NAMALWA (cell line): ENCODE measurements around the gene PTPRD.

Experiments
- DNase-seq: peaks from one replicate; pipeline ENCODE4 v3.0.0-alpha.2; 2015; ENCODE audit warnings: low spot score

PTPRD gene

DNA sequence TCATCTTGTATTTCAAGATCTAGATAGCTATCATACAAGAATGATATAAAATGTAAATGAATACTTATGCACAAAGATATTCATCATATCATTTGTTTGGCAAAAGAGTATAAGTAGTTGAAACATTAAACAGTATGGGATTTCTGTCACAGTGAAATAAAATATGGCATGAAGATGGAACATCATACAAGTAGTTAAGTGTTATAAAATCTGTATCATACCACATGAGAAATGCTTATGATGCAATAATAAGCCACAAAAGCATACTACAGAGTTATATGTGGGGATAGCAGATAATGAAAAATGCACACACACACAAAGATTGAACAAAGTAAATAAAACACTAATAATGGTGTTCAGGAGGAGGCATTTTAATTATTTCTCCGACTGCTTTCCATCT, 1975.2 kb downstream of the PTPRD start:
- no peak for DNase-seq

DNA sequence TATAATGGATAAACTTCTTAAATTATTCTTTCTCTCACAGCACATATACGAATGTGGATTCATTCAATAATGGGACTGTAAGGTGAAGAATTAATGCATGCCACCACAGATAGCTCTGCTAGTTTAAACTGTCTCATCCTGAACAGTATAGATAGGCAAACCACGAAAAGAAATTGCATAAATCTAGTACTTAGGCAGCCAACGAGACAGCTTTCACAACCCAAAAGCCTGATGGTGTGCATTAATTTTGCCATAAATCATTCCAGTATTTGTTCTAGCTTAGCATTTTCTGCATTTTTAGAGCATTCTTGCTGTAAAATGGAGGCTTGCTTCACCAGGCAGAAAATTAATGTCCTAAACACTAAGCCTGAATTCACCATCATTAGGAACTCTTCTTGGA, 1979.0 kb downstream of the PTPRD start:
- no peak for DNase-seq

DNA sequence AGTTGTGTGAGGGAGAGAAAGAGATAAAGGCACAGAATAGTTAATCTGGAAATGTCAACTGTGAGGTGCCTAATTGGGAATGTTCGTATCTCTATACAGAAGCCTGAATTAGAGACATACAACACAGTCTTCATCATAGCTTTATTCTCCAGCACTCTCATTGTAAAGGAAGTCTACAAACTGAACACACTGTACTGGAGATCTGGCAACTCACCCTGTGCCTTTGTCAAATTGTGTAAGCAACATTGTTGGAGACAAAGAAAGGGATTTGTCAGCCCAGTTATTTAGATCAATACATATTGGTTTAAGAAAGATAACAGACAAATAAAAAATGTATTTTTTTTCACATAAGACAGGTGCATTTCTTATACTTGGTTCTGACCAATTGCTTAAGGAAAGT, 1980.3 kb downstream of the PTPRD start:
- DNase-seq = no peak

DNA sequence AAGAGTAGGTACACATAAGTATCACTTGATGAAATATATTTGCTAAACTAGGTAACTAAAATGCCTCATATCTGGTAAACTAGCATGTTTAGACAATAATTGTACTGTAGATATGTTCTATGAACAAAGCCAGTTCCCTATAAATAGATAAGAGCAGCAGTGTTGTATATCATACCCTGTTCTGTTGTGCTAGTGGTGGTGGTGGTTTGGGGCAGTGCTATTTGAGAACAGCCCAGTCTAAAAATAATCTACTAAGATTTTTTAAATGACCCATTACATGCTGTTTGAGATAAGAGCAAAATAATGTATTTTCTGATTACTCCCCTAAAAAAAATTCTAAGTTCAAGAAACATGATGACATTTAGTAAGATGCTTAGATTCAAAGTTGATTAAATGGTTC, 1984.0 kb downstream of the PTPRD start:
- DNase-seq = no peak

DNA sequence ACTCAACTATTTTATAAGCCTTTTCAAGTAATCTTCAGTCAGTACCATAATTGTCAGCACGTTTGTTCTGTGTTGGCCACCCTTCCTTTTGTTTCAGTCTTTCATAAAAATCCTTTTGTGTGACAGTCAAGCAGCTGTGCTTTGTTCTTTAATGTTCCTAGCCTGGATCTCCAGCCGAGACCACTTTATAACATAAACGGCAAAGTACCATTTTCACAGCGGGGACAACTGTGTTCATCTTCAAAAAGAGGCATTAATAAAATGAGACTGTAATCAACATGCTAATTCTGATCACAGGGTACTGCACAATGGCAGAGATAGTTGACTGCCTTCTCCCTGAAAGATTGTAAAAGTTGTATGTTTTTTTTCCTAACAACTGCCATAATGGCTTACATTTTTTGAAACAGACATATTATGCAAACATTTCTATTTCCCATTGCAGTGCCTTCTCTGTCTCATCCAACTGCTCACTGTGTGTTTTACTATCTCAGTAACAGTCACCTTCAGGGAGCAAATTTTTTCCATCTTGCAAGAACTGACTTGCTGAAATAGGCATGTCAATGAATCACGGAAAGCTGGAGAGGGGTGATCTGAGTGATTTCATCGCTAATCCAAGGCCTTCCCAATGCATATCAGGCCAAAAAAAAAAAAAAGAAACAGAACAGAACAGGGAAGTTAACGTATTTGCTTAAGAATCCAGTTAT, 1984.7 kb downstream of the PTPRD start:
- DNase-seq = no peak

DNA sequence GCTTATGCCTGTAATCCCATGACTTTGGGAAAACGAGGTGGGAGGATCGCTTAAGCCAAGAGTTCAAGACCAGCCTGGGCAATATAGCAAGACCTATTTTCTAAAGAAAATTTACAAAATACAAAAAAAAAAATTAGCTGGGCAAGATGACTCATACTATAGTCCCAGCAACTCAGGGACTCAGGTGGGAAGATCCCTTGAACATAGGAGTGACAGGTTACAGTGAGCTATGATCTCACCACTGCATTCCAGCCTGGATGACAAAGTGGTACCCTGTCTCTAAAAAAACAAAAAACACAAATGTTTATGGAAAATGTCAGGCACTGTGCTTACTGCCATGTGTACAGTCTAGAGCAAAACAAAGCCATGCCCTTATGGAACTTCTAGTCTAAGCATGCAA, 1989.9 kb downstream of the PTPRD start:
- DNase-seq = no peak

DNA sequence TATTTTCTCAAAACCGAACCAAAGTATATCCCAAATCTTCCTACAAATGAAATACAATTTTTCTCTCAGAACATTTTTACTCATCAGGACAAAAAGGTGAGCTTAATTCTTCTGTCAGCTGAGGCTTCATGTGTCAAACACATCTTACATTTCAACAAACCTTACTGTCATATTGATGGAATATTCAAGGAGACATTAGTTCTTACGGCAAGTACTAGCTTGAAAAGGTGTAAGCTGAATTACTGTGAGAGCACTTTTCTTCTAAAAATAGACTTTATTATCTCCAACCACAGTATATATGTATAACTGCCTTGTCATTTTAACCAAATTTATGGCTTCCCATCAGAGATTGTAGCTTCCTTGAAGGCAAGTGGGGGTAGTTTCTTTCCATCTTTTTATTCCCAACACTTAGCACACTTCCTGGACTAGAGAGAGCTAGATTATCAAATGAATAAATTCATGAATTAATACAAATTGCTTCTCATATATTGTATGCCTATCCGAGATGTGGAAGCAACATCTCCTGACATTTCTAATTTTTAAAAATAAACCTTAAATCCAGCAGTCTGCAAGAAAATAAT, 1990.5 kb downstream of the PTPRD start:
- no peak for DNase-seq

DNA sequence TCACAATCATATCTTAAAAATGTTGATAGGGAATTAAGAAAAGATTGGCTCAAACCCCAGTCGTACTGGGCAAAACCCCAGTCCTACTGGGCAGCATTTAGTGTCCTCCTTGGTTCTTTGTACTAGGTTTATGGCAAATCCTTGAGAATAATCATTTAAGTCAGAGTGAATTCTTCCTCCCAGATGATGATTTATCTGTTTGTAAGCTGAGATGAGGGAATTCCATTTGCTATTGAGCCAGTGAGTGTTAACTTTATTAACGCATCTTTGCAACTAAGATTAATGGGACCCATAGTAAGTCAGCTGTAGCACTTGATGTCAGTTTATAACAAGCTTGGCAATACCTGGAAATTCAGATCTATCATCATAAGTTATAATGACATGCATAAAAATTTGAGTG, 1991.4 kb downstream of the PTPRD start:
- DNase-seq = no peak

DNA sequence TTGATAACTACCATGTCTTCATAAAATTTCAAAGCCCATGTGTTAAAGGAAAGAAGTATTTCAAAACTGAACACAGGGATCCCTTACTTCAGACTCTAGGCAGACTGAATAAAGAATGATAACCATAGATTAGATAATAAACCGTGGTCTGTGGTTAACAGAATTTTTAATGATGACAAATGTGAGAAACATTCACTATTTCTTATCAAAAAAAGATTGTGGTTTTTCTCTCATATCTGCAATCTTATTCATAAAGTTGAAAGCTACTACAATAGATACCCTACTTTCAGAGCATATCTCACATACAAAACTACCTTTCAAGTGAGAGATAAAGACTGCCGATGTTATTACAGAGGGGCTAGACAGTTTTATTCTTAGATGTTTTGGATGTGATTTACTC, 1996.4 kb downstream of the PTPRD start:
- DNase-seq = no peak

DNA sequence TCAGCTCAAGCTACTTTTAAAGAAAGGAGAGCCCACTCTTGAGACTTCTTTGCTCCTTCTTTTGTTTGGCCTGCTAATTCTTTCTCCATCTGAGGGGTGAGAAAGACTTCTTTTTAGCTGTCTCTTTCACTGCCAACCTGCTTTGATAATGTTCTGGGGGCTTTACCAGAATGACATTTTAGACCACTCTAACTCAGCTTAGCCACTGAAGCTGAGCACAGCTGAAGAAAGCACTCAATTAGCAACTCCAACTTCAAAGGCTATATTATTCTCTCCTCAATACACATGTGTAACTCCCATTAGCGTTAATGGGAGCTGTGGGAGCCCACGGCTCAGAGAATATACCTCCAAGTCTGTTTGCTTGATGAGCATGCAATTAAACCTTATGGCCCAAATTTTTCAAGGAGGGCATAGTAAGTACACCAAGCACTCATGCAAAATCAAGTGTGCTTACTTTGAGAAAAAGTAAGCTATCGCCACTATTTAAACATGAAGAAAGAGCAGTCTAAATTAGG, 1997.8 kb downstream of the PTPRD start:
- DNase-seq = no peak

DNA sequence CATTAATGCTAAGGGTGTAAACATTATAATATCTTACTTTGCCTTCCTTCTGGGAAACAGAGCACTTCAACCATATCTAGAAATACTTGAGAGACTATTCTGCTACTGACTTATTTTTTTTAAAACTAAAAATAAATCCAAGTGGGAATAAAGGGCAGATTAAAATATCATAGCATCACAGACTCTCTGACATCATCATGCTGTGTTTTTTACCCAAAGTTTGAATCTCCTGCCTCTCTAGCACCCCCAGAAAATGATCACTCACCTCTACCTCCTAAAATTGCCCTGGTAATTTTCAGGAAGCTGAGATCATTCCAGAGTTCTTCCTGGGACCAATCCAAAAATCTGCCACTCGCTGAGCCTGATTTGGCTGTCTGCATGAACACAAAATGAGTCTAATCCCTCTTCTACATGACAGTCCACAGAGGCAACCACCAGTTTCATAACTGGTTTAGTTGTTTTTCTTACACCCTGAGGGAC, 1999.4 kb downstream of the PTPRD start:
- no peak for DNase-seq

DNA sequence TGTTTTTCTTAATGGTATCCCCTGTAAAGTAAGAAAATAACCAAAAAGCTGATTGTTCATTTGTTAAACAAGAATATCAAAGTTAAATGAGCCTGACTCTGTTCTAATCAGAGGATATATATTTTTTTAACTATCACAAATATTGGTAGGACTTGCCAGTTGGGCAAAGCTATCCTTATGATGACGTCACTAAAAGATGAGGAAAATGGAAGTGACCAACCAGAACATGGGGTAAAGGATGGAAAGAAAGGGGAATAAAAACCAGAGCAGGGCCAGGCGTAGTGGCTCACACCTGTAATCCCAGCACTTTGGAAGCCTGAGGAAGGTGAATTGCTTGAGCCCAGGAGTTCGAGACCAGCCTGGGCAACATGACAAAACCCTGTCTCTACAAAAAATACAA, 2001.6 kb downstream of the PTPRD start:
- no peak for DNase-seq

DNA sequence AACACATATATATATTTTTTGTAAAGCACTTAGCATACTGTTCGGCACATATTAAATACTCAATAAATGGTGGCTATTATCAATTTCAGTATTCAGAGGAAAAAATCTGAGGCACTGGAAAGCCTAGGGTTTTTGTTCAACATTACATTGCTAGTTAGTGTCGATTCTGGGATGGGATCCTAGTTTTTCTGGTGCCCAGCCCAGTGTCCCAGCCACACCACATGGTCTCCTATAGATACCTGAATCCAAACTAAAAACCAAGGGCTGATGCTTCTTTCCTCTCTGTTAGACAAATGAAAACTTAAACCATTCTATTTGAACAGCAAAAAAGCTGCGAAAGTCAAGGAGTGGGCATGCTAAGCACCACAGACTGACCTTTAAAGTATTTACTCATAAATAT, 2002.5 kb downstream of the PTPRD start:
- no peak for DNase-seq

DNA sequence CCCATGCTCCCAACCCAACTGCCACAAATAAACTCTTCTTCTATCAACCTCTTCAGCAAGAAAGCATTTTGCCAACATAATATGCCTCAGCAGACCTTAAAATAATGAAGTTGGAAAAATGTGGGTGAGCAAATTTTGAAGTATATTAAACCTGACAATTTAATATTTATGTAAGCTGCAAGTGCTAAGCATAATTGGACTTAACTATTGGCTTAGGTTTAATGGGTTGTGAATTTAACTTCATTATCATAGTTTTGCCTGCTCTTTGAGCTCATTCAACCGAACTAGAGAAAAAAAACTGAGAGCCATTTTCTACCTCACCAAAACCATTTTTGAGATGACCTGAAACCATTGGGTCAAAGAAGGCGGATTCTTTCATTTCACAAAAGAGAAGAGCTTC, 2007.7 kb downstream of the PTPRD start:
- DNase-seq = no peak

DNA sequence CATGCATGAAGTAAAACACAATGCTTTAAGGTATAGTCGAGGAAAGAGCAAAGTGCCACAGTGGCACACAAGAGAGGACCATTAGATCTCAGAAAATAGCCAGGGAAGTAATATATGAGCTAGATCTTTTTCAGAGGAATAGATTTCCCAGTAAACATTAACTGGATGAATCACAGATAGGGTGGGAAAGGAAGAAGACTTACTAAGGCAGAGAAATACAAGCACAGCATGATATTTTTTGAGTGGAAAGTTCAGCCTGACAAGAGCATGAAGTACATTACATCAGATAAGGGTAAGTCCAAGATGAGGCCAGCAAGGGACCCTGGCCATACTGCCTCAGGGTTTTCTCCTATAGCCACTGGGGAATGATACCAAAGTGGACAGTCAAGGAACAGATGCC, 2008.6 kb downstream of the PTPRD start:
- no peak for DNase-seq

DNA sequence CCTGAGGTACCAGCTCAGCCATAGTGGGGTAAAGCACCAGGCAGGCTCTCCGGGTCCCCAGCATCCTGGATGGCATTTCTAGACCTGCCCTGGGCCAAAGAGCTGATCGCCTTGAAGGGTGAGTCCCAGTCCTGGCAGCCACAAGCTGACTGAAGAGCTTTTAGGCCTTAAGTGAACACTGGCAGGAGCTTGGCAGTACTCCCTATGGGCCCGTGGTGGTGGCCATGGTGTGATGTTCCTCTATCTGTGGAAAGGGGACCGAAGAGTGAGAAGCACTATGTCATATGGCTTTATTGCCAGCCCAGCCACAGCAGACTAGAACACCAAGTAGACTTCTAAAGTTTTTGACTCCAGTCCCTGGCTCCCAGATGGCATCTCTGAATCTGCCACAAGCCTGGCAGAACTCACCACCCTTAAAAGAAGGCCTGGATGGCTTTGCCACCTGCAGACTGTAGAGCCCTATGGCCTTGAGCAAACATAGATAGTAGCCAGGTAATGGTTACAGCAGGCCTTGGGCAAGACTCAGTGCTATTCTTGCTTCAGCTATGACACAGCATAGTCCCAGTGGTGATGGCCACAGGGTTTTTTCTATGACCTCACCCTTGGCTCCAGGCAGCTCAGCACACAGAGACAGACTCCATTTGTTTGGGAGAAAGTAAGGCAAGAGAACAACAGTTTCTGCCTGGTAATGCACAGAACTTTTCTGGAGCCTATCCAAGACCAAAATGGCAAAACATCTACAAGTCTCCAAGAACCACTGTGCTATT, 2011.7 kb downstream of the PTPRD start:
- no peak for DNase-seq

DNA sequence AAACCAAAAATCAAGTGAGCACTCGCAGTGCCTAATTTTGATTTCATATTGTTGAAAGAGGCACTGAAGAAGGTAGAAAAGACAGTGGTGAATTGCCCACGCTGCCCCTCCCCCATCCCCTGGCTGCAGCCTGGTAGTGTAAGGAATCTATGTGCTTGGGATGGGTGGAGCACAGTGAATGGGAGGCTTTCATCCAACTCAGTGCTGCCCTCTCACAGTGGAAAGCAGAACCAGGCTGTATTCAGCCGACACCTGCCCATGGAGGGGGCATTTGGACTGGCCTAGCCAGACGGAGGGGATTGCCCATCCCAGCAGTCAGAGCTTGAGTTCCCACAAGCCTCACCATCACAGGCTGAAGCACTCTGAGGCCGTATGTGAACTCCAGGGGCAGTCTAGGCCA, 2012.9 kb downstream of the PTPRD start:
- DNase-seq = no peak

DNA sequence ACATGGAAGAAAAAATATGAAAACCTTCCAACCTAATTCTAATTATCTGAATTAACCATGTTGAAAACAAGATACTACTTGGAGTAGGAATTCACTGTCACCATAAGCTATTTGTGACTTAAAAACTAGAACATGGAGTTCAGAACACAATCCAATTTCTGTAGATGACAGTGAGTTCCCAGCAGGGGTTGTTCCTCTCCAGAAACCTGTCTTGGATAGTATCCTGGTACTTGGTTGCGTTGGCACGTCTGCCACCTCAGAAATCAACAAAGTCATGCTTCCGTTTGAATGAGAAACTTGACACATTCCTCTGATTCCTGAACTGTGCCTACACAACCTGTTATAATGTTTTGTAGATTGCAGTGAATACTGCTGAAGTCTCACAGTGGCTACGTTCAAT, 2023.3 kb downstream of the PTPRD start:
- no peak for DNase-seq

DNA sequence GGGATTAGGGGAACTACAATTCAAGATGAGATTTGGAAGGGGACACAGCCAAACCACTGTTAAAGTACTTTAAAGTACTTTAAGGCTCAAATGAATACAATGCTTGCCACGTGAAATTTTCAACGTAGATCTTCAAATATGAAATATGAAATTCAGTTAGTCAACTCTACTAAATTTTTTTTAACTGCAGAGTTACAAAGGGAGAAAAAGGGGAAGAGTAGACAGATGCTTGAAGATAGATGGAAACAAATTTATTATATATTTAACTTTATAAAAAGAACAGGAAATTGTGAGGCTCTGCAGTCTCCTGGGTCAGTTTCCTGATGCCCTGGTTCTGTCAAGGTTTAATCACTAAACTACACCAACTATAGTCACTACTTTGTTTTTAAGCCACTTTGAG, 2027.8 kb downstream of the PTPRD start:
- no peak for DNase-seq

DNA sequence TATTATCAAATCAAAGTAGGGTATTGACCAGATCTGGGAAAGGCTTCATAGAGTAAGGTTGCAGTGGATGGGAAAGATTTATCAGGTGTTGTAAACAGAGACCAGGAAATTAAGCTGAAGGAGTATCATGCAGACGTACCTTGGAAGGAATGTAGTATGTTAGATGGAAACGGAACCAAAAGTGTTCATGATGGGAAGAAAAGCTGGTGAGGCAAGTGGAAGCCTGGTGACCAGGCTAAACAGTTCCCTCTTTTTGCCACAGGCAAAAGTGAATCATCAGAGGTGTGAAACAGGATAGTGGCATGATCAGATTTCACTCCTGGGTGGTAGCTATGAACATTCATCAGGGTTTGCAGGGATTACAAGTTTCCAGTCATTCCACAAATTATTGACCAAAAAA, 2033.1 kb downstream of the PTPRD start:
- no peak for DNase-seq

DNA sequence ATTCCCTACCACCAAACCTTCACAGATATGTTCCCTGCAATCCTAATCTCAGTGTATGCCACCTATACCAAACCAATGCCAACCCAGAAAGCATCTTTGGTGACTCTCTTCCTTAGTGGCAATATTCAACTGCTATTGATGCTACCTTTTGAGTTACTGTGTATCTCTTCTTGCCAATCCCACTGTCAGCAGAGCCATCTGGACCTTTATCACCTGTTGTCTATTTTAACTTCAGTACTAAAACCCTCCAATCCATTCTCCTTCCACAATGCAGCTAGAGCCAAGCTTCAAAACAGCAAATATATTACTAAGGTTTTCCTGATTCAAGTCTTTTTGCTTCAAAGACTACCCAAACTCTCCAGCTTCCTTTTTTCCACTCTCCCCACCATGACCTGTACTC, 2036.1 kb downstream of the PTPRD start:
- no peak for DNase-seq

DNA sequence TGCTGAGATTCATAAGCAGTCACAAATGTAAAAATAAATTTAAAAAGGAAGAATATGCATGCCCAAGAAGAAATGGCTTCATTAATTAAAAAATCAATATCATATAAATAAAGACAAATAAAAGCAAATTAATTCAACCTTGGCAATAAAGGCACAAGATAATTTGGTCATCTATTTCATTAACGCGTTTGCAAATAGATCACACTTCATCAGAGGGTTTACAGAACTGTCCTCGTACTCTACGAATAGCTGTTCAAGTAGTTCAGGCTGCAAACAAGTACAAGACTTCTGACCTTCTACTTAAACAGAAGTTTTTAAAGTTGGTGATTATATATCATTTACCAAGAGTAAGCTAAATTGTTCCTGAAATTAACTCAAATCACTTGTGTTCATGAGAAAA, 2038.0 kb downstream of the PTPRD start:
- no peak for DNase-seq

DNA sequence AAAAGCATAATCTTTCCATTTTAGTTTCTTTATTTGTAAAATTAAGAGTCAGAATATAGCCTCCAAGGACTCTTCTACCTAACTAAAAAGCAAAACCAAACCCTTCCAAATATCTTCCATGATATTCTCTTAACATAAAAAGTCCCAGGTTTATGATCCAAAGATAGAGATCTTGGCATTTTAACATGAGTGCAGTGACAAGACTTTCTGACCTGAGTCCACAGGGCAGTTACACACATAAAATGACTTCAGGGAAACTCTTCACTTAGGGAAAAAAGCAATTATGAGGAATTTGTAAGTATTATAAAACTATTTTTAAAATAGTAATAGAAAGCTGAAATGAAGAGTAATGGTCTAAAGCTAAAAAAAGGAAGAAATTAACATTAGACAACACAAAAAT, 2040.6 kb downstream of the PTPRD start:
- no peak for DNase-seq
